Activated naive CD4-positive, alpha-beta T cell treated with anti-CD3 and anti-CD28 coated beads, Interleukin-2, amount 10 ng/mL, durations not matched to agents 7 days and 5 days (primary cell): ENCODE results near the gene ZNF222.
A peak's percentile ranks its signal among the peaks of the same experiment; 100 is the strongest.

ENCODE experiments used
- CTCF ChIA-PET: fragments of 350-600 bp; sonication (Branson Sonifier 250); formaldehyde crosslinking; loops from one replicate; lab custom pipeline; 2021; ENCODE audit warnings: antibody characterized with exemption; lab: Charles Lee
- DNase-seq: peaks from one replicate; pipeline ENCODE4 v3.0.0-alpha.2; 2020
- H3K27ac Mint-ChIP-seq: one replicate; pipeline ENCODE4 v1.8.0; 2021; ENCODE audit warnings: mild to moderate bottlenecking, moderate library complexity, mixed read lengths
- H3K27me3 Mint-ChIP-seq: one replicate; pipeline ENCODE4 v1.8.0; 2021; ENCODE audit warnings: mild to moderate bottlenecking, mixed read lengths
- H3K36me3 Mint-ChIP-seq: one replicate; pipeline ENCODE4 v1.8.0; 2021; ENCODE audit warnings: mixed read lengths
- H3K4me1 Mint-ChIP-seq: one replicate; pipeline ENCODE4 v1.8.0; 2021; ENCODE audit warnings: mixed read lengths
- H3K4me3 Mint-ChIP-seq: one replicate; pipeline ENCODE4 v1.8.0; 2021; ENCODE audit warnings: mild to moderate bottlenecking, moderate library complexity, mixed read lengths
- H3K9me3 Mint-ChIP-seq: one replicate; pipeline ENCODE4 v1.8.0; 2021; ENCODE audit warnings: mixed read lengths

The ZNF222 gene

DNA sequence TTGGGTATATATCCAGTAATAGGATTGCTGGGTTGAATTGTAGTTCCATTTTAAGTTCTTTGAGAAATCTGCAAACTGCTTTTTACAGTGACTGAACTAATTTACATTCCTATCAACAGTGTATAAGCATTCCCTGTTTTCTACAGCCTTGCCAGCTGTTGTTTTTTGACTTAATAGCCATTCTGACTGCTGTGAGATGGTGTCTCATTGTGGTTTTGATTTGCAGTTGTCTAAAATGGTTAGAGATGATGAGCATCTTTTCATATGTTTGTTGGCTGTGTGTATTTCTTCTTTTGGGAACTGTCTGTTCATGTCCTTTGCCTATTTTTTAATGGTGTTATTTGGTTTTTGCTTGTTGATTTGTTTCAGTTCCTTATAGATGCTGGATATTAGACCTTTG lies 4.0 kb upstream of the ZNF222 start:
- Mint-ChIP-seq H3K4me3 (no peak overlapping the region), H3K4me1 (peaks cover 17% of the 10 kb centered on the region), H3K36me3 (peaks cover 12% of the 10 kb centered on the region), H3K27me3 (no peaks in the 10 kb centered on the region), H3K27ac (no peak overlapping the region), H3K9me3 (peaks cover 27% of the 10 kb centered on the region)
- CTCF ChIA-PET: no interaction called here
- no peak for DNase-seq

DNA sequence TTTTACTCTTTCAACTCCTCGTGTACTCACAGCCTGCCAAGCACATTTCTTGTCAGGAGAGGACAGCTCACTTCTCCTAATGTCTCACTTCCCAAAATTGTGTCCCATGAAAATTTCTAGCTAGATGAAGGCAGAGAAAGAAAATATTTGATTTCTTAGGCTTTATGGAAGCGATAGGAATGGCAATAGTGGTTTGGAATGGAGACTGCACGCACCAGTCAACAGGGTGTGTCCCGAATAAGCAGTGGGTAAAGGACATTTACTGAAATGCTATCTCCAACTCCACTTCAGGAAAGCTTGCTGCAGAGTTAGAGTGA lies 321 bp upstream of the ZNF222 start:
- Mint-ChIP-seq H3K36me3 (peaks cover 43% of the 10 kb centered on the region), H3K4me3 (peak overlapping the region; percentile 92), H3K4me1 (peaks cover 18% of the 10 kb centered on the region), H3K27me3 (no peaks in the 10 kb centered on the region), H3K9me3 (peaks cover 38% of the 10 kb centered on the region), H3K27ac (peak overlapping the region; percentile 82)
- CTCF ChIA-PET: no interaction called here
- no peak for DNase-seq

DNA sequence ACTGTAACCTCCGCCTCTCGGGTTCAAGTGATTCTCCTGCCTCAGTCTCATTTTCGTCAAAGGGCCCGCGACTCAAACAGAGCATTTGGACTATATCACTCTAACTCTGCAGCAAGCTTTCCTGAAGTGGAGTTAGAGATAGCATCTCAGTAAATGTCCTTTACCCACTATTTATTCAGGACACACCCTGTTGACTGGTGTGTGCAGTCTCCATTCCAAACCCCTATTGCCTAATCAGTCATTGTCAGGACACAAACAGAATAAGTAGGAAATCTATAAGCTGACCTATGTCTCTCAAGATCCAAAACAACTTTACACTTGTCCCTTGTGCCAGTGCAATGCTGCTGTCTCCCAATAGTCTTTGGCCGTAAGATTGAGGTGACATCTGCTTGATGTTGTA lies 1.4 kb downstream of the ZNF222 start:
- Mint-ChIP-seq H3K27ac (no peak overlapping the region), H3K9me3 (peaks cover 48% of the 10 kb centered on the region), H3K27me3 (no peaks in the 10 kb centered on the region), H3K4me1 (peaks cover 18% of the 10 kb centered on the region), H3K36me3 (peaks cover 58% of the 10 kb centered on the region), H3K4me3 (peak overlapping the region; percentile 92)
- DNase-seq: no peak
- CTCF ChIA-PET: interaction anchor here (1.6 kb wide), 1 partner anchor 68 kb away, joined by 4 read pairs; no protein-coding TSS in a partner anchor

DNA sequence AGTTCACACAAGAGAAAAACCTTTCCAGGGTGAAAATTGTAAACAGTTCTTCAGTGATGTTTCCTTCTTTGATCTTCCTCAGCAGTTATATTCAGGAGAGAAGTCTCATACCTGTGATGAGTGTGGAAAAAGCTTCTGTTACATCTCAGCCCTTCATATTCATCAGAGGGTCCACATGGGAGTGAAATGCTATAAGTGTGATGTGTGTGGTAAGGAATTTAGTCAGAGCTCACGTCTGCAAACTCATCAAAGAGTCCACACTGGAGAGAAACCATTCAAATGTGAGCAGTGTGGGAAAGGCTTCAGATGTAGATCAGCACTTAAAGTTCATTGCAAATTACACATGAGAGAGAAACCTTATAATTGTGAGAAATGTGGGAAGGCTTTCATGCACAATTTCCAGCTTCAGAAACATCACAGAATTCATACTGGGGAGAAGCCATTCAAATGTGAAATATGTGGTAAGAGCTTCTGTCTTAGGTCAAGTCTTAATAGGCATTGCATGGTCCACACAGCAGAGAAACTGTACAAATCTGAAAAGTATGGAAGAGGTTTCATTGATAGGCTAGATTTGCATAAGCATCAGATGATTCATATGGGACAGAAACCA lies 6.9 kb downstream of the ZNF222 start:
- DNase-seq: no peak
- no peaks in the 10 kb centered on the region for H3K4me1 Mint-ChIP-seq
- H3K27ac Mint-ChIP-seq: no peak overlapping the region
- CTCF ChIA-PET: no interaction called here
- no peak overlapping the region for H3K4me3 Mint-ChIP-seq
- H3K27me3 Mint-ChIP-seq: no peaks in the 10 kb centered on the region
- H3K9me3 Mint-ChIP-seq: peaks cover 65% of the 10 kb centered on the region
- peaks cover 57% of the 10 kb centered on the region for H3K36me3 Mint-ChIP-seq

DNA sequence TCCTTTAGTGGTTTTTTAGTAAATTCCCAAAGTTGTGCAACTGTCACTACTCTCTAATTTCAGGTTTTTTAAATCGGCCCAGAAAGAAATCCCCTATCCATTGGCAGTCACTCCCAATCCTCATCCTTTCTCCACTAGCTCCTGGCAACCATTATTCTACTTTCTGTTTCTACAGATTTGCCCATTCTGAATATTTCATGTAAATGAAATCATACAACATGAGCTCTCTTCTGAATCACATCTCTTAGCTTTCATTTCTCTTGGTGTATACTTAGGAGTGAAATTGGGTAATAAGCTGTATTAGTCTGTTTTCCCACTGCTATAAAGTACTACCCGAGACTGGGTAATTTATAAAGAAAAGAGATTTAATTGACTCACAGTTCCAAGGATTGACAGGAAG lies 17.0 kb downstream of the ZNF222 start:
- no peak for DNase-seq
- peaks cover 27% of the 10 kb centered on the region for H3K9me3 Mint-ChIP-seq
- CTCF ChIA-PET: no interaction called here
- H3K27me3 Mint-ChIP-seq: no peaks in the 10 kb centered on the region
- H3K36me3 Mint-ChIP-seq: no peaks in the 10 kb centered on the region
- H3K27ac Mint-ChIP-seq: no peak overlapping the region
- no peaks in the 10 kb centered on the region for H3K4me1 Mint-ChIP-seq
- no peak overlapping the region for H3K4me3 Mint-ChIP-seq

DNA sequence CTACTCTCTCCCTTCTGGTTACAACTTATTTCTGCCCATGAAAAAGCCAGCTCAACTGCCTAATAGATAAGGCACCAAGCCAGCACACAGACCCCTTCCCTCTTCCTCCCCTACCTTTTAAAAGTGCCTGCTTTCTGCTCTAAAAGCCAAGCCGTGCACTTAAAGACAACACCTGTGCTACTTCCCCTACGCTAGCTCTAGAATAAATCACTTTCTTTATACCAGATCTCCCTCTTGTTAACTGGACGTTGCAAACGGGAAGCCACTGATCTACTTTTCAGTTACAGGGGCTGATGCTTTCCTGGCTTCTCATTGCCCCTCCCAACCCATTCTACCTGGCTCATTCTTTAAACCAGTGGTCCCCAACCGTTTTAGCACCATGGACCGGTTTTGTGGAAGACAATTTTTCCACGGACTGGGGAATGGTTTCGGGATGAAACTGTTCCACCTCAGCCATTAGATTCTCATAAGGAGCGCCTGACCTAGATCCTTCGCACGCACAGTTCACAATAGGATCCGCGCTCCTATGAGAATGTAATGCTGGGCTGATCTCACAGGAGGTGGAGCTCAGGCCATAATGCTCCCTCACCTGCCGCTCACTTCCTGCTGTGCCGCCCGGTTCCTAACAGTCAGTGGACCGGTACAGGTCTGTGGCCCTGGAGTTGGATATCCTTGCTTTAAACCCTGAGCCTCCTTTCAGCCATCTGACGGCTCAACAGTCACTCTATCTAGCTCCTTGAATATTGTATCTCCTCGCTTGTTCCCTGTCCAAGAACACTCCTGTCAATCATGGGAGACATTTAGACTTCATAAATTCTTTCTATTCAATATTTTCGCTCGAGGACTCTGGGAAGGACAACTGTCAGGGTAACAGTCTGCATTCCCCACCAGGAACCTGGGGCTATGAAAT lies 25.8 kb downstream of the ZNF222 start:
- Mint-ChIP-seq H3K9me3 (peaks cover 45% of the 10 kb centered on the region), H3K27me3 (peaks cover 10% of the 10 kb centered on the region), H3K4me3 (peak overlapping the region; percentile 76), H3K36me3 (peaks cover 15% of the 10 kb centered on the region), H3K27ac (peak overlapping the region; percentile 59), H3K4me1 (peaks cover 20% of the 10 kb centered on the region)
- DNase-seq: peak; percentile 30
- CTCF ChIA-PET: no interaction called here

DNA sequence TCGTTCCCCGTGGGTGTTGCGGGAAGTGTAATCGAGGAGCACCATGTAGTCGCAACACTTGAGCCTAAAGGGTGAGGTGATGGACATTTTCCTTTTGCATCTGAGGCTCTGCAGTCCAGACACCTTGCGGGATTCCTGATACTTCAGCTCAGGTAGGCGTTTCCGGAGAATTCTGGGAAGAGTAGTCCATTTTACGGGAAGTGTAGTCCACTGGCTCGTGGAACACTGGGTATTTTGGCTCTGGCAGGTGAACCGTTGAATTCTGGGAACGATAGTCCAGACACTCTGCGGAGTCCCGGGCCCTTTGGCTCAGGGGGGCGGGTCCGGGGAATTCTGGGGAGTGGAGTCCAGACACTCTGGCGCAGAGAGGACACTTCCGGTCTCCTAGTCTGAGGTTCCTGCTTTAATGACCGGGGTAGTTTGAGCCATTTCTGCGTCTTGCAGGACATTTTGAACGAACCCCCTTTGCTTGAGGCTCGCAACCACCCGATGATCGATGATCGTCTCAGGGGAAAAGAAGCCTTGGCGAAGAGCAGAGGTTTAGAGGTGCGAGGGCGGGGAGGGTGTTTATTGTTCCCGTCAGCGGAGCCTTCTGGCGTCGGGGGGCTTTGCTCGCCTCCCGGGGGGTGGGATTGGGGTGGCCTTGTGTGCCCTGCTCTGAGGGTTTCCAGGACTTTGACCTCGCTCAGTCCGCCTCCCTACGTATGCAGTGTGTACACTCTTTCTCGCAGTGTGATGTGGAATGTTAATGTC lies 26.6 kb downstream of the ZNF222 start, which contains the start of gene ZNF223:
TSS of gene ZNF223 (plus strand) at position 387 of the 753 bp plus-strand sequence. CDS start 3,141 bp downstream, outside the sequence.
- H3K9me3 Mint-ChIP-seq: peaks cover 46% of the 10 kb centered on the region
- CTCF ChIA-PET: no interaction called here
- peak; percentile 33 for DNase-seq
- peaks cover 15% of the 10 kb centered on the region for H3K36me3 Mint-ChIP-seq
- peaks cover 10% of the 10 kb centered on the region for H3K27me3 Mint-ChIP-seq
- H3K4me3 Mint-ChIP-seq: peak within 1 kb of the TSS; percentile 76
- H3K27ac Mint-ChIP-seq: peak within 1 kb of the TSS; percentile 59
- H3K4me1 Mint-ChIP-seq: peaks cover 20% of the 10 kb centered on the region

DNA sequence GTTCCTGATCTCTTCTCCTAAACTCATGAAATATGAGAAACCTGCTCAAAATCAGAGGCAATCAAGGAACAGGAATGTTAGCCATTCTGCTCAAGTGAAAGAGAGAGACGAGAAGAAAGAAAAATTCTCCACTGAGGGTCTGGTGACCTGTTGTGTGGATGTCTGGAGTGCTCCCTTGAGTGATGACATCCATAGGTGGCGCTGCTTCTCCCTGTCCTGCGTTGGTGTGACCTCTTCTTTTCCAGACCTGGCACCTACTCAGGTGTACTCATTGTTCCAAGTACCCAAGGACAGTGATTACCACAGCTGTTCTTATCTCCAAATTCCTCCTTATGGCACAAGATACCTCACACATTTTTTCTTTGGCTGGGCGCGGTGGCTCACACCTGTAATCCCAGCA lies 30.7 kb downstream of the ZNF222 start:
- Mint-ChIP-seq H3K9me3 (peaks cover 64% of the 10 kb centered on the region), H3K4me1 (peaks cover 16% of the 10 kb centered on the region), H3K36me3 (peaks cover 15% of the 10 kb centered on the region), H3K27me3 (peaks cover 10% of the 10 kb centered on the region), H3K4me3 (no peak overlapping the region), H3K27ac (no peak overlapping the region)
- no peak for DNase-seq
- CTCF ChIA-PET: no interaction called here

DNA sequence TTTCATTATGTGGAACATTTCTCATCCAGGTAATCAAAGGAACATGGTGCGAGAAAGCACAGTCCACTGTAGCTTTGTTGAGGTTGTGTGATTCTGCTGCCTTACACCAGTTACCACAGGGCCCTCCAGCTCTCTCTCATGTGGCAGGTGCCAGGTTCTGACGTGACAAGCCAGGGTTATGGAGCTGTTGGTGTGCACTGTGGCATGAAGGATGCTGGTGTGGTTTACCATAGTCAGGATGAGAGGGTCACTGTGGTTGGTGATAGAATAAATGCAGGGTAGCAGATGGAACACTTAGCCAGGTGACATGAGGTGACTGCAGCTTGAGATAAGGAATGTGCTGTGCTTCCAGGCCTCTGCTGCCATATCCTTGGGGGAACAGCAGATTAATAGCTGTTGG lies 34.0 kb downstream of the ZNF222 start:
- H3K27me3 Mint-ChIP-seq: no peaks in the 10 kb centered on the region
- peaks cover 6% of the 10 kb centered on the region for H3K36me3 Mint-ChIP-seq
- H3K4me3 Mint-ChIP-seq: no peak overlapping the region
- CTCF ChIA-PET: no interaction called here
- no peak overlapping the region for H3K27ac Mint-ChIP-seq
- no peaks in the 10 kb centered on the region for H3K4me1 Mint-ChIP-seq
- H3K9me3 Mint-ChIP-seq: peaks cover 49% of the 10 kb centered on the region
- DNase-seq: no peak

DNA sequence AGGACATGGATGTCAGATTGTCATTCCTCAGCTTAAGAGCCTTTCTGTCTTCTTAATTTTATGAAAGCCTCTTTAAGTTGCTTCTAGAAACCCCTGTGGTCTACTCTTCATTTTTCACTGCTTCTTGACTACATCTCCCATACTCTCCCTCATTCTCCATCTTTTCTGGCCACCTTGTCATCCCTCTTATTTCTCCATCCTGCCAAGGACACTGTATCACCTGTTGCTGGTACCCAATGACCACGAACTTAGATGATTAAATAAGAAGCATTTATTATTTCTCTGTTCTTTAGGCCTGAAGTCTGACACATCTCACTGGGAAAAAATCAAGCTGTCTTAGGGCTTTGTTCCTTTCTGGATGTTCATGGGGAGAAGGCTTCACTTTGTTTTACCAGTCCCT lies 35.9 kb downstream of the ZNF222 start:
- H3K27ac Mint-ChIP-seq: no peak overlapping the region
- no peaks in the 10 kb centered on the region for H3K27me3 Mint-ChIP-seq
- DNase-seq: no peak
- peaks cover 41% of the 10 kb centered on the region for H3K9me3 Mint-ChIP-seq
- H3K4me1 Mint-ChIP-seq: no peaks in the 10 kb centered on the region
- H3K36me3 Mint-ChIP-seq: peaks cover 2% of the 10 kb centered on the region
- CTCF ChIA-PET: no interaction called here
- H3K4me3 Mint-ChIP-seq: no peak overlapping the region

DNA sequence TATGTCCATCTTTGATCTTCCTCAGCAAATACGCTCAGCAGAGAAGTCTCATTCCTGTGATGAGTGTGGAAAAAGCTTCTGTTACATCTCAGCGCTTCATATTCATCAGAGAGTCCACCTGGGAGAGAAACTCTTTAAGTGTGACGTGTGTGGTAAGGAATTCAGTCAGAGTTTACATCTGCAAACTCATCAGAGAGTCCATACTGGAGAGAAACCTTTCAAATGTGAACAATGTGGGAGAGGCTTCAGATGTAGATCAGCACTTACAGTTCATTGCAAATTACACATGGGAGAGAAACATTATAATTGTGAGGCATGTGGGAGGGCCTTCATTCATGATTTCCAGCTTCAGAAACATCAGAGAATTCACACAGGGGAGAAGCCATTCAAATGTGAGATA lies 41.1 kb downstream of the ZNF222 start:
- no peak overlapping the region for H3K4me3 Mint-ChIP-seq
- no peak overlapping the region for H3K27ac Mint-ChIP-seq
- CTCF ChIA-PET: no interaction called here
- peaks cover 15% of the 10 kb centered on the region for H3K36me3 Mint-ChIP-seq
- peaks cover 51% of the 10 kb centered on the region for H3K9me3 Mint-ChIP-seq
- H3K4me1 Mint-ChIP-seq: peaks cover 5% of the 10 kb centered on the region
- H3K27me3 Mint-ChIP-seq: no peaks in the 10 kb centered on the region
- DNase-seq: no peak

DNA sequence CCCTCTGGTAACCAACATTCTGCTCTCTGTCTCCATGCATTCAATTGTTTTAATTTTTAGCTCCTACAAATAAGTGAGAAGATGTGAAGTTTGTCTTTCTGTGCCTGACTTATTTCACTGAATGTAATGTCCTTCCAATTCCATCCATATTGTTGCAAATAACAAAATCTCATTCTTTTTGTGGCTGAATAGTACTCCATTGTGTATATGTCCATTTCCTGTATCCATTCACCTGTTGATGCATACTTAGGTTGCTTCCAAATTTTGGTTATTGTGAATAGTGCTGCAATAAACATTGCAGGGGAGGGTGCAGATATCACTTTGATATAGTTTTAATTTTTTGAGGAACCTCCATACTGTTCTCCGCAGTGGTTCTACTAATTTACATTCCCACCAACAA lies 44.2 kb downstream of the ZNF222 start:
- peaks cover 24% of the 10 kb centered on the region for H3K4me1 Mint-ChIP-seq
- CTCF ChIA-PET: no interaction called here
- H3K36me3 Mint-ChIP-seq: peaks cover 28% of the 10 kb centered on the region

DNA sequence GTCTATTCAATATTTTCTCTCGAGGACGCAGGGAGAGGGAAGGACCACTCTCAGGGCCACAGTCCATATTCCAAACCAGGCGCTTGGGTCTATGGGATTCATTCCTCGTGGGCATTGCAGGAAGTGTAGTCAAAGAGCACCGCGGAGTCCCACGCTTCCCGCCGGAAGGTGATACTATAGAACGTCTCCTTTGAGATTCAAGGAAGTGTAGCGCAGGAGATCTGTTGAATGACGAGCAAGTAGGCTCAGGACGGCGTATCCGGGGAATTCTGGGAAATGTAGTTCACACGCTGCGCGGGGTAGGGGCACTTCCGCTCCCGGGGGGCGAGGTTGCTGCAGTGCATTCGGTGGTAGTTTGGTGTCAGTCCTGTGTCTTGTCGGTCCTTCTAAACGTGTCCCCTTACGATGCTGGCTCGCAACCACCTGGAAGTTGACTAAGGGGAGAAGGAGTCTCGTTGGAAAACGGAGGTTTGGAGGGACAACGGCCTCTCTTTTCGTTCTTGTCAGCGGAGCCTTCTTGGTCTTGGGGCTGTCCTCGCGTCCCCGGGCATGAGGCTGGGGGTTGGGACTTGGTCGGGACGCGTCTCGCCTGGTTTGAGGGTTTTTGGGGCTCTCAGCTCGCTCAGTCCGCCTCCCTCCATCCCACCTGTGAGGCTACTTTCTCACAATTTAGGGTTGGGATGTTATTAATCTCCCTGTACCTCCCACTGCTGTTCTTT lies 46.8 kb downstream of the ZNF222 start, which contains the start of gene ZNF284:
TSS of gene ZNF284 (plus strand) at position 336 of the 719 bp plus-strand sequence. CDS start 4,231 bp downstream, outside the sequence.
- Mint-ChIP-seq H3K27ac (peak within 1 kb of the TSS; percentile 58), H3K27me3 (peaks cover 5% of the 10 kb centered on the region), H3K36me3 (peaks cover 22% of the 10 kb centered on the region), H3K9me3 (peaks cover 39% of the 10 kb centered on the region), H3K4me1 (peaks cover 24% of the 10 kb centered on the region), H3K4me3 (peak within 1 kb of the TSS; percentile 87)
- CTCF ChIA-PET: interaction anchor here (0.6 to 1.7 kb wide), 2 partner anchors 23 to 48 kb away, joined by 3 to 7 read pairs; no protein-coding TSS in a partner anchor
- peak; percentile 87 for DNase-seq

More for the DNA sequence above, 44.2 kb downstream of the ZNF222 start:
- Mint-ChIP-seq H3K4me3 (no peak overlapping the region), H3K27ac (no peak overlapping the region), H3K27me3 (peaks cover 5% of the 10 kb centered on the region), H3K9me3 (peaks cover 51% of the 10 kb centered on the region)
- no peak for DNase-seq
